Erythroblast (primary cell): ENCODE measurements around the gene RAB3A.

Experiments
- GATA1 ChIP-seq: IDR thresholded peaks from 2 replicates; pipeline ENCODE4 v1.6.1; 2011; ENCODE audit warnings: low read depth, mild to moderate bottlenecking, control low read depth, low read length, moderate library complexity
- POLR2A ChIP-seq: IDR thresholded peaks from 2 replicates; pipeline ENCODE4 v1.6.1; 2011; ENCODE audit warnings: mild to moderate bottlenecking, low read length

GRCh38 chr19:18219911-18220631 is 16.2 kb upstream of the RAB3A start:
- TF ChIP-seq POLR2A (no peak), GATA1 (no peak)
